GM10248 (cell line): Measurements from ENCODE around the gene STK39.

Experiments used
- CTCF ChIA-PET: fragments of 300-600 bp; sonication (Branson Sonifier 250); formaldehyde crosslinking; extraction: SDS; loops from one replicate; lab custom pipeline; 2021; ENCODE audit warnings: antibody characterized with exemption; lab: Yijun Ruan, JAX
- POLR2A ChIA-PET: fragments of 350-650 bp; sonication (Branson Sonifier 250); formaldehyde crosslinking; extraction: SDS; loops from one replicate; lab custom pipeline; 2020; ENCODE audit warnings: antibody characterized with exemption; lab: Yijun Ruan, JAX
- DNase-seq: peaks from one replicate; pipeline ENCODE4 v3.0.0; 2012; ENCODE audit errors: extremely low spot score
- CTCF ChIP-seq: IDR thresholded peaks from 2 replicates; pipeline ENCODE4 v1.5.1; 2012; ENCODE audit warnings: mild to moderate bottlenecking, low read depth; ENCODE audit errors: extremely low read depth, missing control alignments, control extremely low read depth

STK39 gene

GRCh38 chr2:168139852-168140251 is 107.5 kb downstream of the STK39 start:
- no peak for DNase-seq
- TF ChIP-seq CTCF: no peak
- ChIA-PET CTCF (interaction anchor here (1.3 to 2.1 kb wide), 3 partner anchors 11 to 31 kb away, joined by 3 to 14 read pairs (median 4); no protein-coding TSS in a partner anchor), POLR2A (no interaction called here)

DNA sequence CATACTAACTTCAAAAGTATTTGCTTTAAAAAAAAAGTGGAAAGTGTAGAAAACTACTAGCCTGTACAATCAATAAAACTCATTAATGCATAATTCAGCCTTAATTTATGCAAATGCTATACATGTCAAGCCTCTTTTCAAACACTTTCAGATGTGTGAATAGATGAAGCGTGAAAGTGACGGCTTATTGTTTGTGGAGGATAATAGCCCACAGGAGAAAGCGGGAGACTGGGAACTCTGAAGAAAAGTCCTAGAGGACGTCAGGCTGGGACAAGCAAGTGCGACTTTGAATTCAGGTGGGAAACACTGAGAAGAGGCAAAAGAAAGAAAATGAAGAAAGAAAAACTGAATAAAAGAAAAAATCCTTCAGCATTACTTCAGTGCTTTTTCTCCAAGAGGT is 108.5 kb downstream of the STK39 start:
- TF ChIP-seq CTCF: no peak
- ChIA-PET POLR2A (no interaction called here), CTCF (interaction anchor here (0.7 kb wide), 1 partner anchor 20 kb away, joined by 3 read pairs; no protein-coding TSS in a partner anchor)
- DNase-seq: no peak

DNA sequence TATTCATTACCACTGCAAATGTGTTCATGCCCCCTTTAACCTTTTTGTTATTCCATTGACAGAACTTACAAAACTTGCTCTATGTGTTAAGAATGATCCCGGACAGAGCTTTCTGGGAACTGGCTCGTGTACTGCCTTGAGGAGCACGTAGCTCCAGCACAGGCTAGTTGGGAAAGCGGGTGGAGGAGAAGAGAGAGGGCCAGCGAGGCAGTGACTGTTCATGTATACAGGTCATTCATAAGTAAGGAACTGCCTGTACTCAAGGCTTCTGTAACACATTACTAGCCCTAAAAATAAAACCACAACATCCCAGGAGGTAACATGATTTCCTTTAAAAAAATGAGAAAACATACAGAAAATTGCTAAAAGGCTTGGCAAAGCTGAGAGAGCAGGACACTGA is 109.0 kb downstream of the STK39 start:
- no peak for DNase-seq
- CTCF ChIA-PET: interaction anchor here (0.7 kb wide), 1 partner anchor 19 kb away, joined by 3 read pairs; no protein-coding TSS in a partner anchor
- POLR2A ChIA-PET: no interaction called here
- no peak for TF ChIP-seq CTCF

DNA sequence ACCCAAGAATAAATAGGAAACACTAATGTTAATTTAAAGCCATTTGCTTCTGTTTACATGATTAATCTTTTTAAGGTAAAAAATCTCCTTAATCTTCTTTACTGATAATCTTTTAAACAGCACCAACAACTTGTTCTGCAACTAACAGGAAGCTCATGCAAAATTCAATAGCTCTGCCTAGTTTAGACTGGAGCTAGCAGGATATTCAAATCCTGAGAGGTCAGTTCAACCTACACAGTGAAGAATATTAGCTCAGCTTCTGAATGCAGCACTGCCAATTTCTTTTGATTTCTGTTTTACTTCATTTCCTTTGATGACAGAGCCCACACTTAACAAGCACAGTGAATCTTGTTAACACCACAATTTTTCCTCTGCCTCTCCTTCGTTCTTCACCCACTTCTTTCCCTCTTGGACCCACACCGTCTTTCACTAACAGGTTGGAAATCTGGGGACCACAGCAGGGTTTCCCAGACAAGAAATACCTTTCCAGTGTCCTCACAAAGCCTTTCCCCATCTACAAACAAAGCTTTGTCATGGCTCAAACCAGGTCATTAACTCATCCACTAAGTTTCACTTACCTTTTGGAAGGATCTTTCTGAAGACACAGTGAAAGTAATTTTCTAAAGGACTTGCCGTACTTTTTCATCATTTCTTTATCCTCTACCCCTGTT is 109.8 kb downstream of the STK39 start:
- DNase-seq: no peak
- no peak for TF ChIP-seq CTCF
- CTCF ChIA-PET: interaction anchor here (1.0 to 1.3 kb wide), 2 partner anchors 9 to 17 kb away, joined by 3 to 4 read pairs; no protein-coding TSS in a partner anchor
- POLR2A ChIA-PET: no interaction called here

DNA sequence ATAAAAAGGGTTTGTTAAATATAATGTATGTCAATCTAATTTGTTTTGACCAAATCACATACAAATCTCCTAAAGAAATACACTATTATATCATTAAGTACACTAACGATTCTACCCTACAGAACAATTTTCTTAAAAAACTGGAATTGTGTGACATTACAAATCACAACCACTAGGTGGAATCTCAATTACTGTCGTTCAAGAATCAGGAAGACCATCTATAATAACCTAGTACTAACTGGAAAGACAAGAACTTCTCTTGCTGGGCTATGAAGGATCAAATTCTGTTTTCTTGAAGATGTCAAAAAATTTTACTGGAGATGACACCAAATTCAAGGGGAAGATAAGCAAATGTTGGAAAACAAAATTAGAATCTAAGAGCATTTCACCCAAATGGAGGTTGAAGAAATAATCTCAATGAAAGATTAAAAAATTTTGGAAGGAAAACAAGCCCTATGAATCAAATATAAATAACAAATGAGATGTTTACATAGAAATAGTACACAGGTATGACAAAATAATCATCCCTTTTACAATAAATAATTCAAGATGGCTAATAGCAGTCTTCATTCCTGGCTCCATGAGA is 110.9 kb downstream of the STK39 start:
- ChIA-PET CTCF (interaction anchor here (1.2 to 9.7 kb wide), 4 partner anchors 9 to 94 kb away, joined by 3 to 99 read pairs (median 7); no protein-coding TSS in a partner anchor), POLR2A (no interaction called here)
- TF ChIP-seq CTCF: peak; percentile 28
- peak; percentile 16 for DNase-seq

- no peak for DNase-seq
- POLR2A ChIA-PET: no interaction called here
- CTCF ChIA-PET: interaction anchor here (0.7 to 9.7 kb wide), 4 partner anchors 10 to 95 kb away, joined by 3 to 99 read pairs (median 7); no protein-coding TSS in a partner anchor
- no peak for TF ChIP-seq CTCF
Observed at GRCh38 chr2:168135630-168136029, 111.8 kb downstream of the STK39 start.
